Measurements from ENCODE around the gene SEC16B.

SEC16B gene

GRCh38 chr1:177915641-177916040, 54.2 kb downstream of the SEC16B start:
- no peak for TF ChIP-seq CTCF (IDR thresholded peaks at IDR 0.05; ENCODE audit: insufficient read depth, low read depth, low read length, missing control alignments)
- H3K4me3 ChIP-seq (ENCODE audit: low read length): no peak overlapping the region
- DNase-seq (ENCODE audit: low read depth): peak; percentile 89

GRCh38 chr1:177914603-177915002, 55.3 kb downstream of the SEC16B start:
- H3K4me3 ChIP-seq (ENCODE audit: low read length): no peak overlapping the region
- no peak for TF ChIP-seq CTCF (IDR thresholded peaks at IDR 0.05; ENCODE audit: insufficient read depth, low read depth, low read length, missing control alignments)
- peak; percentile 77 for DNase-seq (ENCODE audit: low read depth)

GRCh38 chr1:177913762-177914540, 55.9 kb downstream of the SEC16B start:
- peak; percentile 69 for TF ChIP-seq CTCF (IDR thresholded peaks at IDR 0.05; ENCODE audit: insufficient read depth, low read depth, low read length, missing control alignments)
- H3K4me3 ChIP-seq (ENCODE audit: low read length): no peak overlapping the region
- DNase-seq (ENCODE audit: low read depth): peak; percentile 59

- TF ChIP-seq CTCF (IDR thresholded peaks at IDR 0.05; ENCODE audit: insufficient read depth, low read depth, low read length, missing control alignments): no peak
- DNase-seq (ENCODE audit: low read depth): no peak
- no peak overlapping the region for H3K4me3 ChIP-seq (ENCODE audit: low read length)
These were observed 56.9 kb downstream of the SEC16B start for GRCh38 chr1:177912991-177913390.

- H3K4me3 ChIP-seq (ENCODE audit: low read length): no peak overlapping the region
- no peak for TF ChIP-seq CTCF (IDR thresholded peaks at IDR 0.05; ENCODE audit: insufficient read depth, low read depth, low read length, missing control alignments)
- DNase-seq (ENCODE audit: low read depth): peak; percentile 83
These were observed 60.4 kb downstream of the SEC16B start for GRCh38 chr1:177909416-177909815.

GRCh38 chr1:177907000-177907399, 62.9 kb downstream of the SEC16B start:
- H3K4me3 ChIP-seq (ENCODE audit: low read length): no peak overlapping the region
- peak; percentile 84 for DNase-seq (ENCODE audit: low read depth)
- TF ChIP-seq CTCF (IDR thresholded peaks at IDR 0.05; ENCODE audit: insufficient read depth, low read depth, low read length, missing control alignments): no peak

- TF ChIP-seq CTCF (IDR thresholded peaks at IDR 0.05; ENCODE audit: insufficient read depth, low read depth, low read length, missing control alignments): no peak
- no peak for DNase-seq (ENCODE audit: low read depth)
- no peak overlapping the region for H3K4me3 ChIP-seq (ENCODE audit: low read length)
These were observed 64.2 kb downstream of the SEC16B start for GRCh38 chr1:177905686-177906085.
